ENCODE results near the gene PHF10.

DNA sequence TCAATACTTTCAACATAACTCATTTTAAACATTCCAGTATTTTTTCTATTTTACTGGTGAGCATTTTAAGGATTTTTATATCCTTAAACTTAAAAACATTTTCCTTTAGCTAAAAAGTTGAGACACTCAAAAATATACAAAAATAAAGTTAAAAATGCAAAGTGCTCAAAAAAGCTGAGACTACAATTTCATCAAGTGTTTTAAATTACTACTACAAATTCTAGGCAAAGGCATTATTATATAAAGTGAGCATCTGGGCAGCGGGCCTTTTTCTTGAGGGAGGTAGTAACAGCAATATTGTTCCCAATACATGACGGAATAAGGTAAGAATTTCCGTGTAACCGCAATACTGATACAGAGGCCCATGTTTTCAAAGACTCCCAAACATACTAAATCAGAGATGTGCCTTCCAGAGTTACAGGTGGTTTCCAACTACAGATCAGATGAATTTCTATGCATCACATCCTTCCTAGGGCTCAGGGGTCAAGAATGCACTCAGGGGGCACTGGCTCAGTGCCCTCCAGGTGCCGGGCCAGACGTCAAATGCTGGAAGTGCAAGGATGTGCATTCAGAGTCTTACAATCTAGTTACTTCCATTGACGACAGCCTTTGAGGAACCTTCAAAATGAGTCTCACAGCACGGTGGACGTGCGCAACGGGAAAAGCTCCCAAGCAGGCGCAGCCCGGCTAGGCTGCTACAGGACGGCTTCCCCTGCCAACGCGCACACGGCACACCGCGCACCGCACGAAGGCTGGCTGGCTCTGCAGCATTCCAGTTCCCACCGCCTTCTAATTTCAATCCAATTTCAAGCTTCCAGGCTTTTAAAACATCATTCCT lies 1.7 kb downstream of the PHF10 start:
- TF ChIP-seq, protein P1, sequence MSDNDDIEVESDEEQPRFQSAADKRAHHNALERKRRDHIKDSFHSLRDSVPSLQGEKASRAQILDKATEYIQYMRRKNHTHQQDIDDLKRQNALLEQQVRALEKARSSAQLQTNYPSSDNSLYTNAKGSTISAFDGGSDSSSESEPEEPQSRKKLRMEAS (IDR thresholded peaks at IDR 0.05; ENCODE audit: low read depth) = no peak
- TF ChIP-seq REST (IDR thresholded peaks at IDR 0.05; ENCODE audit: low read depth, low read length) (no peak), SIN3A (IDR thresholded peaks at IDR 0.05; ENCODE audit: borderline replicate concordance, low read depth, low read length) (no peak), CTCF (IDR thresholded peaks at IDR 0.05) (no peak), RFX5 (IDR thresholded peaks at IDR 0.05; ENCODE audit: low read length) (no peak), EP300 (IDR thresholded peaks at IDR 0.05; ENCODE audit: borderline replicate concordance in 1 of 2, low read depth in 1 of 2, low read length in 1 of 2) (no peak; a peak in 1 of 4 replicates)

Data from SK-N-SH (cell line).